Panc1 (cell line): ENCODE data around the gene ARHGAP18.

Experiments
- CTCF ChIP-seq: fragments of 450-650 bp; IDR thresholded peaks from 2 replicates; pipeline ENCODE4 v1.5.1; 2017; ENCODE audit warnings: mild to moderate bottlenecking
- POLR2AphosphoS5 ChIP-seq: IDR thresholded peaks from 2 replicates; pipeline ENCODE4 v1.6.1; 2012; ENCODE audit warnings: mild to moderate bottlenecking, low read depth, low read length, moderate library complexity

- TF ChIP-seq CTCF (no peak), POLR2AphosphoS5 (no peak)
These were observed 113.5 kb downstream of the ARHGAP18 start for GRCh38 chr6:129596522-129596921.
